Stimulated activated naive CD4-positive, alpha-beta T cell (primary cell): ENCODE results near the gene CUEDC1.
A peak's percentile ranks its signal among the peaks of the same experiment; 100 is the strongest.
"Not testable (repeated sequence)": the region's sequence is repeated elsewhere in the genome, so short reads cannot be mapped to it uniquely, and the experiment has no call there.

Experiments used
- DNase-seq, 6 experiments: peaks; one replicate each; lab custom pipeline; 2025; lab: John Stamatoyannopoulos, UW

The CUEDC1 gene

DNA sequence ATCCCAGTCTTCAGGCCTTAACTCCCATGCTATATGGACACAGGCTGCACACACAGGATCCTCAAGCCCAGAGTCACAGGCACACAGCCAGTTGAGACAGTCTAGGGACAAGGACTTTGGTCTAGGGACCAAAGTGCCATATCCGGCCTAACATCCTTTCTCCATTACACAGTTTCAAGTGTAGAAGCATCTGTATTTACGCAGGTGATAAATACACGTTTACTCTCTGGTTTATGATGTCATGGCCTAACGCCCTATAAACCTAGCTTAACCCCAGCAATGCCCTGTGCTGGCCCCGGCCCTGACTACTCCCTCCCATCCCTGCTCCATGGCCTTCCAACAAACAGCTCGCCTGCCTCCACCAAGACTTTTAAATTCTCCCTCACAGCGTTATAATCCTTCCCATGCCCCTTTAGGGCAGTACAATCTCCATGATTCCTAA lies 17.1 kb downstream of the CUEDC1 start:
- no peak for DNase-seq

DNA sequence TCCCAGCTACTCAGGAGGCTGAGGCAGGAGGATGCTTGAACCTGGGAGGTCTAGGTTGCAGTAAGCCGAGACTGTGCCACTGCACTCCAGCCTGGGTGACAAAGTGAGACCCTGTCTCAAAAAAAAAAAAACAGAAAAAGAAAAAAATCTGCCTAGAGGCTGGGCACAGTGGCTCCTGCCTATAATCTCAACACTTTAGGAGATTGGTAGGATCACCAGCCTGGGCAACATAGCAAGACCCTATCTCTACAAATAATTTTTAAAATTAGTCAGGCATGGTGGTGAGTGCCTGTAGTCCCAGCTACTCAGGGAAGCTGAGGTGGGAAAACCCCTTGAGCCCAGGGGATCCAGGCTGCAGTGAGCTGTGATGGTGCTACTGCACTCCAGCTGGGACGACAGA lies 17.7 kb downstream of the CUEDC1 start:
- no peak for DNase-seq

DNA sequence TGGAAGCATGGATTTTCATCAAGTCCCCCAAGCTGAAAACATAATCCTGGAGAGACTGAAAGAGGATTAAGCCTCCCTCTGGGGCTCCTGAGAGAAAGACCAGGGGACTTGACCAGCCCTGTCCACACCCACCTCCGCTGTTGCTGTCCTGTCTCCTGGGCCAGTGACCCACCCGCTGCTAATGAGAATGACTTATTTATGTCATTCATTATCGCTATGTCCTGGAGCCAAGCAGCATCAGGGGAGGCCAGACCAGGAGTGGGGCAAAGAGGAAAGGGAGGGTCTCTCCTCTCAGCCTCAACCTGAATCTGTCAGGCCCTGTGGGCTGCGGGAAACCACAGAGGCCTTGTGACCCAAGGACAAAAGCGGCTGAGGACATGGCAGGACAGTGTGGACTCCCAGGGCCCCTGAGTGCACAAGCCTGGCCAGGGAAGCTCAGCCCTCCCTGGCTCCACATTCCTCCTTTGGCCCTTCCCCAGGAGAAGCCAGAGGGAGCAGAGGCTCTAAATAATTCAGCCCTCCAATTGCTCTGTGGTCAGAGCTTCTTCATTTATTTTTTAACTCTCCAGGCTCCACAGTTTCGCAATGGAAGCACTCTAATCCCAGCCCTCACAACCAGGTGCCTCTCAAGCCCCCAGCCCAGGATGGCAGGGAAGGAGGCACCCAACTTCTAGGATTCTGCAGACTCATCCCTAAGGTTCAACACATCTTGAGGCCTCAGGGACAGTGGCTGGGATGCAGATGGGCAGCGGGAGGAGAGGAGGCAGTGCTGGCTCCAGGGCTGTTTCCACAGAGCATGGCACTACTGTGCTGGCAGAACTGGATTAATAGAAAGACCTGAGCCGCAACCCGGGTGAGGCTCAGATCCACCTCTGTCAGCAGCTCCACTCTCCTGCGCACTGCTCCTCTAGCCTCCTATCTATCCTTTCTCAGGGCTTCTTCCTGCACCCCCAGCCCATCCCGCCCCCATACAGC lies 19.1 kb downstream of the CUEDC1 start:
- no peak for DNase-seq

DNA sequence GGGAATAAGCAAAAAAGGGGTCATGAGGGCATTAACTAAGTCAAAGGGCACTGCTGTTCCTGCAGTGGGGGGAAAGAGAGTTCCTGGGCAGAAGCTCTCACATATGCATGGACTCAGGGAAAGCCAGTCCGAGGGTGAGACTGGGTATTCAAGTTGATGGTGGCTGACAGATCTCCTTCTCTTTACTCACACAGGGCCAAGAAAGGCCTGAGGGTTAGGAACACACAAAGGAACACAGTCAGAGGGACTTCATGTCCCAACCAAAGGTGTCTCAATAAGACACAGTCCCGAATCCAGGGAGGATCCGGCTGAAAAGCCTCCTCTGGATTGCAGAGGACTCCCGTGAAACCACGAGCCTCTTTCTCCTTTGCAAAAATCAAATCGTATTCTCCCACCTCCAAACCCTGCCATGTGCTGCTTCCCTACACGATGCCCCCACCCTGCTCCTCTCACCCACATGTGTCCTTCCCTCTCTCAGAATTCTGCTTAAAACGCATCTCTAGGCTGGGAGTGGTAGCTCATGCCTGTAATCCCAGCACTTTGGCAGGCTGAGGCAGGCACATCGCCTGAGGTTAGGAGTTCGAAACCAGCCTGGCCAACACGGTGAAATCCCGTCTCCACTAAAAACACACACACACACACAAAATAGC lies 23.6 kb downstream of the CUEDC1 start:
- no peak for DNase-seq

DNA sequence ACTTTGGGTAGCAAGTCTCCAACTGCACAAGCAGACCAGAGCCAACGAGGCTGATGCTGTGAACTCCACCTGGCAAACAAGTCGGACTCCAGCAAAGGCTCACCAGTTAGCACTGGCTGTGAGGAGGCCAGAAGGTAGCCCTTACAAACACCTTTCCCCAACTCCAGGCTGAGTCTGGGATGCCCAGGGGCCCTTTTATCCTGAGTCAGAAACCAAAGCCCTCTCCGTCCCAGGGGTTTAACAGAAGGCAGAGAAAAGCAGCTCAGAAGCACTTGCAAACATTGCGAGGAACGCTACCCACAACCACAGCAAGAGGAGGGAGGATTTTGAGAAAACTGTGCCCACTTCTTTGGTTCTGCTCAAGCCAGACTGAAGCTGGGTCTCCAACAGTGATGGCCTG lies 25.0 kb downstream of the CUEDC1 start:
- DNase-seq = no peak

DNA sequence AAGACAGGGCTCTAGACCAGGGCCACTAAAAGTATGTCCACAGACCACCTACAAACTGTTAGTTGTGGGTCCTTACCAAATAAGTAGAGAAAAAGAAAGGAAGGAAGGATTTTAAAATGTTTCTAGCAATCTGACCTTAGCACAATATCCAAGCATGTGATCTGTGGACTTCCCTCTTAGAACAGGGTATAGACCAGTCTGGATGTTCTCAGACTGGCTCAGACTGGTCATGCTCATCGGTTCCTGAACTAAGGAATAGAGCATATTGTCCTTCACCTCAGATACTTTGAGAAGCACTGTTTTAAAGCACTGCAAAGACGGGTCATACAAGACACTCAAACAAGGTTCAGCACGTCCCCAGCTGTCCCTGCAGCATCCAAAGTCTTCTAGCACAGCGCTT lies 25.8 kb downstream of the CUEDC1 start:
- no peak for DNase-seq

DNA sequence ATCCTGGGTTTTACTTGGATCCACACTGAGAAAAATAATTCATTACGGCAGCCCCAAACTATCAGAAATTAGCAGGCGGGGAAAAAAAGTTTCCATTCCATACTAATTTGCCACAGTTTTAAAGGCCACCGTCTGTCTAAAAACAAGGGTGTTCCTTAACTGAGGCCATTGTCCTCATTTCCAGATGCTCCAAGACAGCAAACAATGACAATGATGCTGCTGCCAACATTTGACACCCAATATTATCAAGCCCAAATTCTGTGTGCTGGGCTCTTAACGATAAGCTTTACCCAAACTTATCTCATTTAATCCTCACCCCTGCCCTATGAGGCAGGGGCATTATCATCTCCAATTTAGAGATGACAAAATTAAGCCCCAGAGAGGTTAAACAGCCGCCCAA lies 26.3 kb downstream of the CUEDC1 start:
- DNase-seq = no peak

DNA sequence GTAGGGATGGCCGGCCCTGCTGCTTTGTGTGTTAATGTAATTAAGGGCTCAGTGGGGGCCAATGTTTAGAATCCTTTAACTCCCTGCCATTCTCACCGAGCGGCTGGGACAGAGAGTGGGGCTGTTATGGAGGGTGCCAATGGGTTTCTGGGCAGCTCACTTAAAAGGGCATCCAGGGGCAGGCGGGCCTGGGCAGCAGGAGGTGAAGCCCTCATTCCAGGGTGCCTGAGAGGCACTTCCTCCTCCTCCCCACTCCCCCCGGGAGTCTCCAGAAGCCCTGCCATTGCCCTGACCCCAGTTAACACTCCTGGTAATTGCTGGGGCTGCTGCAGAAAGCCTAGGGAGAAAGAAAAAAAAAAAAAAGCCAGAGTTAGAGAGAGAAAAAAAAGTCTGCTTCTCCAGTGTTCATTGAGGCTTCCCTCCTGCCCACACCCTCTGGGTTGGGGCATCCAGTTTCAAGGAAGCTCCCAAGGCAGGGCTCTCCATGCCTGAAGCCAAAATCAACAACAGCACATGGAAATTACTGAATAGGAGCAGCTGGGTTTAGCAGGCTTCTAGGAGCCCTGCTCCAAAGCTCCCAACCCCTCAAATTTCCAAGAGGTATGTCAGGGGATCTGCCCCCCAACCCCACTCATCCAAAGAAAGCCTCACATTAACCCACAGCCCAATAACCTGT lies 28.0 kb downstream of the CUEDC1 start:
- no peak for DNase-seq

DNA sequence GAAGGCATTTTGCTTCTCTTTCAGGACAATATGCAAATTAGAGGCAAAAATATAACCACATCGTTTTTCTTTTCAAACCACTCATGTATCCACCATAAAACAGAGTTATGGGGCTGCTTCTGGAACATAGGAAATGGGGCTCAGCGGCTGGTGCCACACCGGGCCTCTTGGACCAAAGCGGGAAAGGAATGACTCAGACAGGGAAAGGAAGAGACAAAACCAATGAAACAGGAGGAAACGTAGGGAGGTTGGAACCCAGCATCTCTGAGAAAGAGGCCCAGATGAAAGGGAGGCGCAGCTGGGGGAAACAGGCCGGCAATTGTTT lies 28.5 kb downstream of the CUEDC1 start:
- DNase-seq = no peak

DNA sequence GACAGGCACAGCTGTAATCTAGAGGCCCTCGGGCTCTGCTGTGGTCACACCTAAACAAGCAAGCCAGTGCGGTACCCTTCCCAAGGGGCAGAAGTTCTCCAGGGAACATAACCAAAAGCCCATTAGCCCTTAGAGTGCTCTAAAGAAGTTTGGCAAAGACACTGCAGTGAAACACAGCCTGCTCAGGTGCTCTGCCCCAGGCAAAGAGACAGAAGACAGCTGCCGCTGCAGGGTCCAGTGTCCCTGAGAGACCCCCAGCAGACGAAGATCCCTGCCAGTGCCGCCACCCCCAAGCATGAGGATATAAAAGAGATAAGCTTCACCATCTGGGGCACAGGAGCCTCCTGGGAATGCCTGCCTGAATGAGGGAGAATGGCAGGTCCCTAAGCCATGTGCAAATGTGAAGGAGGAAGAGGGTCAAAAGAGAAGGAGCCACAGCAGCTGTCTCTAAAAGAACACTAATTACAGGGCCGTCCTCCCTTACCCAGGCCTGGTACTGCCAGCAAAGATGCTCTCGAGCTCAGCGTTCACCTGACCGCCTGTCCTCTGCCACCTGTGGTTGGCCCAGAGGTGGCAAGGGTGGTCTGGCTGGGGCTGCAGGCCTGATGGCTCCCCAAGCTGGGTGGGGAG lies 29.7 kb downstream of the CUEDC1 start:
- DNase-seq = no peak

DNA sequence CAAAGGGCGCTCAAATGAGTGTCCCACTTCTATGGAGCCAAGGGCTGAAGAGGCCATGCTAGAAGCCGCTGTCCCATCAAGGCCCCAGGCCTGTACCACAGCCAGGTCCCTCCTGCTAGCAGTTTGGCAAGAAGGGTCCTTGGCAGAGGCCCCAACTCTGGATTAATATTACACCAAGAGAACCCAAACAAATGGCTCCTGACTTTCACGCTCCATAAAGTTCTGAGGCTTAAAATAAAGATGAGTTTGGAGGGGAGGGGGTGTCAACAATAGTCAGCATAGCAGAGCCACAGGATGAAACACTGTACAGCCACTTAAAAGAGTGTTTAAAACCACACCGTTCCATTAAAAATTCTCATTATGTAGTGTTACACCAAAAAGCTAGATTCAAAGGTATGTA lies 30.5 kb downstream of the CUEDC1 start:
- DNase-seq = no peak

DNA sequence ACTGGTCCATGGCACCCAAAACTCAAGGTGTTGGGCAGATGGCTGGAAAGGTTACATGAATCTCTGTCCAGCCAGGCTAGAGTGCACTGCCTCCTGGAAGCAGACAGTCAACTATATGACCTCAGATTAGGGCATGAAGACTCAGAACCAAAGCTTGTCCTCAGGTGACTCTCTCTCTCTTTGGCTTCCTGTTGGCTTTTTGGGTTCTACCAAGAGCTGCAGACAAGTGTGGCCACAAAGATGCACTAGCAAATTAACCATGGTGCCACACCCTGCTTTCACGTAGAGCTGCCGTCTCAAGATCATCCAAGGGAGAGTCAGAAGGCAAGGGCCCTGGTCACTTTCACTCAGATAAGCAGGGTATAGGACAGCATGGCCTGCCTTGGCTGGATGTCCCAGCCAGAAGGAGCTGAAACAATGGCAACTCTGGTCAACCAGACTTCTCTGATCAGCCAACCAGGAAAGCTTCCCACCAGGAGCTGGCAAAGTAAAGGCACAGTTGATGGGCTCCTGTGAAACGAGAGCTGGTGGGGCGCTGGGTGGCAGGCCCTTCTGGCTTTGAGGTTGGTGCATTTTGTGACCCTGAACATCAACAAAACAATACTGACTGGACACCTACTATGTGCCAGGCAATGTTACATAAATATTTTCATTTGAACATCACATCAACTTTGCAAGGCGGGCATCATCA lies 31.9 kb downstream of the CUEDC1 start:
- no peak for DNase-seq

DNA sequence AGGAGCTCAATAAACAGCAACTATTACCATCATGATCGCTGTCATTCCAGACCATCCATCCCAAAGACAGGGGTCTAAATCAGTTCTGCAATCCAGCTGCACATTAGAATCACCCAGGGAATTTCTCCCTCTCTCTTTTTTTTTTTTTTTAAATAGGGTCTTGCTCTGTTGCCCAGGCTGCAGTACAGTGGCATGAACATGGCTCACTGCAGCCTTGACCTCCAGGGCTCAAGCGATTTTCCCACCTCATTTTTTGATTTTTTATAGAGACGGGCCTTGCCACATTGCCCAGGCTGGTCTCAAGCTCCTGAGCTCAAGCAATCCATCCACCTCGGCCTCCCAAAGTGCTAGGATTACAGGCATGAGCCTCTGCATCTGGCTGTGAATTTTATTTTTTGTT lies 32.5 kb downstream of the CUEDC1 start:
- not testable (repeated sequence) for DNase-seq

DNA sequence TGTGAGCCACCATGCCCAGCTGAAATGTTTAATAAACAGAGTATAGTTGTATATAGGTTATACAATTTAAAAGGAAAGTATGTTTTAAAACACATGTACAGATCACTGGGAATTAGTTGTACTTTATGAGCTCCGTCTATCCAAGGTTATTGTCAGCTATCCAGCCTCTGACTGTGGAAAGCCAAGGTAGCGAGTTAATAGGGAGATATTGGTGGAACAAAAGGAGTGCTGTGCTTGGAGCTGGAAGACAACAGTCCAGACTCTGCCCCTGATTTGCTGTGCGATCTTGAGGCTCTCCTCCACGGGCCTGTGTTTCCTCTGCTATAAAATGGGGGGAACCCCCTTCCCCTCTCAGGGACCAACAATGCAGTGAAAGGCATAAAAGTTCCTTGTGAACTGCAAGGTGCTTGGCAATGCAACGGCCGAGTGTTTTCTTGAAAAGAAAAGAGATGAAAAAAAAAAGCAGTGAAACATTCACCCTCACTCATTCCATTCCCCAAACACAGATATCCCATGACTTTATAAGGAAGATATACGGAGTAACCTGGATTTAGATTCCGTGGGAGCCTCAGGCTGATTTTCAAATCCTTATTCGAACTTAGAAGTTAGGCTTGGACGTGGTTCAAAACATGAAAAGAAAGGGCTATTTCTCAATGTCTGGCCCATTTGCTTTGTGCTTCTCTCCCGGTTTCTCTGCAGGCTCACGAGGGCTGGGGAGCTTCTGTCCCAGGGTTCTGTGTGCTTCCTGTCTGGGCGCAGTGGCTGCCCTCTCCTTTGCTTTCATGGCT lies 34.1 kb downstream of the CUEDC1 start:
- DNase-seq = no peak

DNA sequence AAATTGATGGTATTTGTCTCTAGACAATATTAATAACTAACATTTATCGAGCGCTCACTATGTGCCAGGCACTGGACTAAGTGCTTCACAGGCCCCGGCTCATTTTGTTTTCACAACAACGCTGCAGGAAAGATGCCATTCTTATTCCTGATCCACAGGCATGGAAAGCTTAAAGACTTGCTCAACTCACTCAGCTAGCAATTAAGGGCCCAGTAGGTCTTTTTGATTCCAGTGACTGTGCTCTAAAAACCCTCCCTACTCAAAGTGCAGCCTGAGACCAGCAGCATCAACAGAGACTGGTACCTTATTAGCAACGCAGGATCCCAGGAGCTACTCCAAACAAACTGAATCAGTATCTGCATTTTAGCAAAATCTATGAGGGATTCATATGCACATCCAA lies 35.3 kb downstream of the CUEDC1 start:
- no peak for DNase-seq

DNA sequence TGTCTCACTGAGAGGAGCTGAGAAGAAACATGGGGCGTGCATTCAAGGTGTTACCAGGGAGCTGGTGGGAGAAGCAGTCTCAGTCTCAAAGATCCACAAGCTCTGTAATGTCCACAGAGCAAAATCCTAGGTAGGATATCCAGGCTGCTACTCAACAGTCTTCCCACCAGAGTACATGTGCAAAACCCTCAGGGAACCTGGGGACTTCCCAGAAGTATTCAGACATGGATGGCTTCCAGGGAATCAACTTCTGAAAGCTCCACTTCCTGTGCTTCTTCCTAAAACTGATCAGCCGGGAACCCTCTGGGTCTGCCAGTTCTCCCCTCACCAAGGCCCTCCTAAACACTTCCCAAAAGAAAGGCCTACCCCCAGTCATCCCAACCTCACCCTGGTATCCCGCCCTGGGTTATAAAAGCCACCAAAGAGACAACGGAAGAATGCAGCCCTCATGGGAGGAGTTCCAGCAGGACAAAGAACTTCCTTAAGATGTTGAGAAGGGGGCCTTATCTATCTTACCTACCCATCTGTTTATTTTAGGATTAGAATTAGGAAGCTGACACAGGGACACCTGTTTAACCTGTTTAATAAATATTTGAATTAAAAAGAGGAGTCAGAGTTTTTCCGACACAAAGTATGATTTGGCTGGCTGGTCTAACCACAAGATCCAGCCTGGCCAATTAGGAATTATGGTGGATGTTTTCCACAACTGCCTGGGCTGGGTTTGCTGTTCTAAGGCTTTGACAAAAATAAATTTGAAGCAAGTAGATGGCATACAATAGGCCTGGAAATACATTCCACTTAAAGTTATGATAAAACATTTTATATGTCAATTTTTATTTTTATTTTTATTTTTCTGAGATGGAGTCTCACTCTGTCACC lies 37.0 kb downstream of the CUEDC1 start:
- no peak for DNase-seq

DNA sequence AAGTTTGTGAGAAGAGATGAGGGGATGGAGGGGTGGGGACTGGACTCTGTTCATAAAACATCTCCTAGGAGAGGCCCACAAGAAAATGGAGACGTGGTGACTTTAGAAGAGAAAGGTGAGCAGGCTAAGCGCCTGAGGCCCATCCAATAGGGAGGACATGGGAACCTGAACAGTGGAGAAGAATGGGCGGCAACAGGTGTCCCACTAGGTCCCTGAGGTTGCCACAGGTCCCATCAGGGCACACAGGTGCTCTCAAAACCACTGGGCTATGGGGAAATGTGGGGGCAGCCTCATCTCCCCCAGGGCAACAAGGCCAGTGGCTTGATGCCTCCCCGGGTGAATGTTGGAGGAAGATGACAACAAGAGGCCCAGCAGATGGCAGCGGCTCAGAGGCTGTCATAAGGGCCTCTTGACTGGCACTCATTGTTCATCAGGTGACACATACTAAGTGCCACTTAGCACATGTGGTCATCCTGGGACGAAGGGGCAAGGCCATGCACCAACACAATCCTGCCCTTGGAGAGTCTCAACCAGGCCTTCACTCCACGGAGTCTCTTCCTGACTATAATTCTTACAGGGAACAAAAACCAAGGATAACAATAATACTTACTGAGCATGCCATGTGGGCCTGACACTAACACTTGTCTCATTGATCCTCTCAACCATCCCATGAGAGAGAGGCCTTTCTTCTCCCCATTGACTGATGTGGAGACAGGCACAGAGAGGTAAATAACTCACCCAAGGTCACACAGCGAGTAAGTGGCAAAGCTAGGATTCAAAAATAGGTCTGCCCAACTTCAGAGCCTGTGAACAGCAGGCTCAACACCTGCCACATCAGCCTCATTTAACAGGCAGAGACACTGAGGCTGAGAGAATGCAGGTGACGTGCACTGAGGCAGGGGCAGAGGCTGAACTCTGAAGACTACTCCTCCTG lies 38.0 kb downstream of the CUEDC1 start:
- DNase-seq = peak in 5 of 6 experiments; percentile 3 to 24 (median 16)

DNA sequence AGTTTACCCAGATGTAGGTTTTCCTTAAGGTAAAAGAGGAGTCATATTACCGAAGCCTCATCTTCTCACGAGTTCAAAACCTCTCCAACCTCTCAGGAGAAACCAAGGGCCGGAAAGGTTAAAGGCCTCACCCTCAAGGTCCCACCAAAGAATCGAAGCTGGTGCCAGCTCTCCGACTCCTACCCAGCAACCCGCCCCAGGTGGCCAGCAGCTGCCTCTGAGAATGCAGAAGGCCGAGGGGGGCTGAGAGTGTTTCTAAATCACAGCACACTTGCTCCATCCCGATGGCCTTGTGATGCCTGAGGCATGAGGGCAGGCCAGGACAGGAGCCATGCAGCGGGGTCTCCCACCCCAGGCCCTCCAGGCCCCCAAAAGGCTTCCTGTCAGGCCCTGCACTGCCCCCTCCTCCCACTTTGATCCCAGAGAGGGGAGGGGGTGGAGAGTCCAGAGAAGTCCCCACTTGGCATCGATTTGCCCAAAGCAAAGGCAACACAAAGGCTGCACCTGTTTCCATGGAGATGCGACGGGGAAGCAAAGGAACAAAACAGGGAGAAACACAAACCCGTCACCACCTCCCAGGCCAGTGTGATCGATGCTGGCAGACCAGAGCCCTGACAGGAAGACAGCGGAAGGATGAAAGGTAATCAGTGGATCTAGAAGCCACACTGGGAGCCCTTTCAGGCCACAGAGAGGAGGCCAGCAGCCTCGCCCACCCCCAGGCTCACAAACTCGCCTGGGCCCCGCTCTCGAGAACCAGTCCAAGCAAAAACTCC lies 39.0 kb downstream of the CUEDC1 start:
- no peak for DNase-seq
